ENCODE results near the gene FCGR3A.
"Not testable (repeated sequence)": the region's sequence is repeated elsewhere in the genome, so short reads cannot be mapped to it uniquely, and the experiment has no call there.

FCGR3A gene

DNA sequence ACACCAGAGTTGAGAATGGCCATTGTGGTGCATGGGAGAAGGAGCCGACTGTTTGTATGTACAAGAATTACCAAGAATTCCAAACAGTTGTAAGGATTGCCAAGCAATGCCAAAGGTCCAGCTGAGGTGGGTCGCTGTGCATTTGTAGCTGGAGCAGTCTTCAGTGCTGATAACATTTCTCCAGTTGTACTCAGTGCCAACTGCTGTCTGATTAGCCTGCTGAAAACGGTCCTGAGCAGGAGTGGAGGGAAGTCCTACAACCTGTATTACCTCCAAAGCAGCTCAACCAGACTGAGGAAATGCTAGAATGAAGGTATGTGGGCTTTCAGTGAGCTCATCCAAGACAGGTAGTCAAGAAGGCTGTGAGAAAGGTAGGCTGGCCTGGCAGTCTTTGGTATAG, 6.5 kb upstream of the FCGR3A start:
- DNase-seq = not testable (repeated sequence)

DNA sequence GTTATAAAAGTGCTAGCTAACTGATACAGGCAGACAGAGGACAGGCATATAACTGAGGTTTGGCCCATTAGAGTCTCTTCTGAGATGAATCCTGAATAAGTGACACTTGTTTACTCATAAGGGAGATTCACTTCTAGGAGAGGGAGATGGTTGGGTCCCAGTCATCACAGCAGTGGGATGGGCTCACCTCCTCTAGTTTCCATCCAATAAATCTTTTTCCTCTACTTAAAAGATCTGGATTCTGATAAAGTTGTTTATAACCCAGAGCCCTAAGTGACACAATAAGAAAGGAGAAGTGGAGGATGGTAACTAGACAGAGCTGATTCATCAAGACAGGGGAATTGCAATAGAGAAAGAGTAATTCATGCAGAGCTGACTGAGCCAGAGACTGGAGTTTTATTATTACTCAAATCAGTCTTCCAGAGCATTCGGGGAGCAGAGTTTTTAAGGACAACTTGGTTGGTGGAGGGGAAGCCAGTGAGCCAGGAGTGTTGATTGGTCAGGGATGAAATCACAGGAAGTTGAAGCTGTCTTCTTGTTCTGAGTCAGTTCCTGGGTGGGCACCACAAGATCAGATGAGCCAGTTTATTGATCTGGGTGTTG, 5.3 kb upstream of the FCGR3A start:
- DNase-seq = not testable (repeated sequence)

DNA sequence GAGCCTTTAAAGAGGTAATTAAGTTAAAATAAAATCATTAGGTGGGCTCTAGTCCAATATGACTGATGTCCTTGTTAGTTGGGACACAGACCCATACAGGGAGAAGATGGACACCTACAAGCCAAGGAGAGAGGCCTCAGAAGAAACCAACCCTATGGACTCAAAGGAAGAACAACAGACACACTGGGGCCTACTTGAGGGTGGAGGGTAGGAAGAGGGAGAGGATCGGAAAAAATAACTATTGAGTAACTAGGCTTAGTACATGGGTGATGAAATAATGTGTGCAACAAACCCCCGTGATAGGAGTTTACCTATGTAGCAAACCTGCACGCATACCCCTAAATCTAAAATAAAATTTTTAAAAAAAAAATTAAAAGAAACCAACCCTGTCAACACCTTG, 4.7 kb upstream of the FCGR3A start:
- DNase-seq = not testable (repeated sequence)

DNA sequence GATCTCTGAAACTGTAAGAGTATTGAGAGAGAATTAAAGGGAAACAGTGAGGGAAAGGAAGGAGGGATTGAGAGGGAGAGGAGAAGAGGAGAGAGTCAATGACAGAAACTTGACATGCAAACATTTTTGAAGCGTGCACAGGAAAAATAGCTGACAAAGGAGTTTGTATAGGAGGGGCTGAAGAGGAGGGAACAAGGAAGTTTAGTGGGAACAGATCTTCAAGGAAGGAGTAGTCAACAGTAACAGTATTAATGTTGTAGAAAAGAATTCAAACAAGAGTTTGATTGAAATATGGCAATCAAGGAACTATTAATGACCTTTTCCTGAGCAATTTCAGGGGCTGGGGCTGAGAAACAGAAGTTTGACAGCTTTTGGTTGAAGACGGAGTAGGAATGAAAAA, 4.0 kb upstream of the FCGR3A start:
- not testable (repeated sequence) for DNase-seq

DNA sequence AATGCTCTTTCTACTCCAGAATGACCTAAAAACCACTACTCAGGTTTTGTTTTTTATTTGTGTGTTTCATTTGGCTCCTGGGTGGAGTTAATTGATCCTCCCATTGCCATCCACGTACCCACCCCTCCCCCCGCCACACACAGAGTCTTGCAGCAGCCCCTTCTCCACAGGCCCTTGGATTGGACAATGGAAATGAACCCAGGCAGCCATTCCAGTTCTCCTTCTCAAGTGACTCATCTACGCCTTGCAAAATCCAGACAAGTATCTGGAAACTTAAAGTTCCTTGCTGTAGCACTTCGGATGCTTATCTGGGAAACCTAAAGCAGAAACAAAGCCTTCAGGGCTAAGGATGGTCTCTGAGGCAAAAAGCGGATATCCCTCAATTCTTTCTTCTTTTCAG, 1.3 kb upstream of the FCGR3A start:
- not testable (repeated sequence) for DNase-seq

DNA sequence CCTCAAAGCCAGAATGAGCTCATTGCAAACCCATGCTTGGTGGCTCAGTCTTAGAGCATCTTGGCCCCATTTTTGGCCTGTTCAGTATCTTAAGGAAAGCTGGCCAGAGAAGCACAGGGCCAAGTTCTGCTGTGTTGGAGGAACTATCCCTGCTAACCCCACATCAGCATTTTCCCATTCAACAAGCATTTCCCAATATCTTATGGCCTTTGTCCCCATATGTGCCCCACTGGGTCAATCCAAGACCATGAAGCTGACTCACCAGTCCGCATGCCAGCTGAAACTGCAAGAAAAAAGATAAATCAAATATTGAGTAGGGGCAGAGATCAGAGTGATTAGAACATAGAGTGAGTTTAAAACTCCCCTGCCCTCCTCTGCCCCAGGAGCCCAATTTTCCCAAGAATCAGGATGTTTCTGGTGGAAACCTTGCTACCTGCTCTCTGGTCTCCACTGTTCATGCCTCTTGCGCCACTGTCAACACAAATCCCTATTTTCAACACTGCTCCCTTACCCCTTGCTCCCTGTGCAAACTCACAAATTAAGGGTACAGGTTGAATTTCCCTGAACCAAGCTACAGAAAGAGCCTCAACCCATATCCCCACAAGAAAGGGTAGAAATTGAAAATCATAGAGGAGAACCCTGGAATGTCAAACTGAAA, 740 bp downstream of the FCGR3A start:
- DNase-seq = not testable (repeated sequence)

DNA sequence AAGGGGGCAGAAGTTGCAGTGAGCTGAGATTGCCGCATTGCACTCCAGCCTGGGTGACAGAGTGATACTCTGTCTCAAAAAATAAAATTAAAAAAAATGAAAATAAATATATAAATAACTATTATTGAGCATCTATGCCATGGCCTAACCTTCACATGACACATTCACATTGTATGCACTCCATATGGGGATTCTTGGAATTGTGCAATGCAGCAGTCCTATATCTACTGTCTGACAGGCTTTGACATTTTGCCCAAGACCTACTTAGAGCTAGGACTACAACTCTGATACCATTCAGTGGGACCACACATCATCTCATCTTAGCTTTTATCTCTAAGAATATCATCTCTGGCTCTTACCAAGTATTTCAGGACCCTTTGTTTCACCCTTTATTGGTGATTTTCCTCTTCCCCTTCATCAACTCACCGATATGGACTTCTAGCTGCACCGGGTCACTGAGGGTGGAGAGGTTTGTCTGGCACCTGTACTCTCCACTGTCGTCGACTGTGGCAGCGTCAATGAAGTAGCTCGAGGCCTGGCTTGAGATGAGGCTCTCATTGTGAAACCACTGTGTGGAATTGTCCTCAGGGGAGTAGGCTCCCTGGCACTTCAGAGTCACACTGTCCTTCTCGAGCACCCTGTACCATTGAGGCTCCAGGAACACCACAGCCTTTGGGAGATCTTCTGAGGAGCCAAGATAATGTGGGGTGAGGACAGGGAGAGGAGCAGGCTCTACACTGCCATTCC, 1.4 kb downstream of the FCGR3A start:
- not testable (repeated sequence) for DNase-seq

DNA sequence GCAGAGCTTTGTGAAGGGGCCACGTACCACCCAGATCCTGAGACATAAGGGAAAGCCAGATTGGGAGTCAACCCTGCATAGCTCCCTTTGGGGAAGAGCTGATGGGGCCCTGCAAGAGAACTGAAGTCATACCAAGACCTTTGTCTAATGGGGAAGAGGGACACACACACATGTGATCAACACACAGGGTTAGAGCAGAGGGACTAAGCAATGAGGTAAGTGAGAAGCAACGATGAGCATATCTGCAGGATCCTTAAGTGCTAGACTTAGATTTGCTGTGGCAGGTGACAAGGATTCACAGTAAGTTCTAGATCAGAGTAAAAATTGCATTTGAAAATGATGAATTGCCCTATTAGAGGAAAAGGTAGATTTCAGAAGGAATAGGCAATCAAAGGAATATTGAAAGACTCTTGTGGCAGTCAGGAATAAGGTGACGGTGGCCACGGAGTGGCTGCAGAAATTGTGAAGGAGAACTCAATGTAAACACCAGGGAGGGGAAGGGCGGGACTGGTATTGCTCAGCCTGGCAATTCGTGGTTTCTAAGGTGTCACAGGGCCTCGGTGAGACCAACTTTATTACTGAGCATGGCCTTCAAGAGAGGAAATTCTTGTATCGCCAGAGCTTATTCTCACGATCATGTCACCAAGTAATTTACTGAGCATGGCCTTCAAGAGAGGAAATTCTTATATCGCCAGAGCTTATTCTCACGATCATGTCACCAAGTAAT, 4.5 kb downstream of the FCGR3A start:
- DNase-seq = not testable (repeated sequence)

DNA sequence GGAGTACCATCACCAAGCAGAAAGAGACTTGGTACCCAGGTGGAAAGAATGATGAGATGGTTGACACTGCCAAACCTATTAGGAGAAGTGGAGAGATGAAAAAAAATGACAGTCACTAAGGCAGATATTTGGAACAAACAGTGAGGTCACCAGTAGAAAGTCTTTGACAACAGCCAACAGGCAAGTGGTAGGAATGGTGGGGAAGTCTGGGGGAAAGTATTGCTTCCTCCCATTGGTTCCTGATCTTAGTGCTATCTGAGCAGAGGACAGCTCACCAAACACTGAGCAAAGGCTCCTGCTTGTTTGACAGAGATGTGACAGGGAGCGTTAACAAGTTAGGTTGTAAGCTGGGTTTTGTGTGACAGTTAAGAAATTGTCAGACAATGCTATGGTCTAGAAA, 6.5 kb downstream of the FCGR3A start:
- DNase-seq = not testable (repeated sequence)

DNA sequence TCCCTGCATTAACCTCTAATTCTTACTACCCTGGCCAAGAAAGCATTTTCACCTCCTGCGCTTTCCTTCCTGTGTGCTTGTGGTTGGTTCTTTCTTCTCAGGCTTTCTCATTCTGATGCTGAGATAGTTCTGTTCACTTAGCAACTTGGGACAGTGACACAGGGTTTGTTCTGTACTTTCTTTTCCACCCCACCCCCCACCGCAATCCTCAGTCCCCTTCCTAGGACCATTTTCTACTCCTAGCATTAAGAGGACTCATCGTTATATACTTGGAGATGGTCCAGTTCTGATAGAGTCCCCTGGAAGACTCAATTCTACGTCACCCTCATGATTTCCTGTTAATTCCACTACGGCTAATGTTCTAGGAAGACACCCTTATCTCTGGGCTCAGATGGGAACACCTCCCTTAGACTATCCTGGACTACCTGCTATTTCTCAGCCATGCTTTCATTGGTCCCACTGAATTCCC, 7.5 kb downstream of the FCGR3A start:
- not testable (repeated sequence) for DNase-seq

DNA sequence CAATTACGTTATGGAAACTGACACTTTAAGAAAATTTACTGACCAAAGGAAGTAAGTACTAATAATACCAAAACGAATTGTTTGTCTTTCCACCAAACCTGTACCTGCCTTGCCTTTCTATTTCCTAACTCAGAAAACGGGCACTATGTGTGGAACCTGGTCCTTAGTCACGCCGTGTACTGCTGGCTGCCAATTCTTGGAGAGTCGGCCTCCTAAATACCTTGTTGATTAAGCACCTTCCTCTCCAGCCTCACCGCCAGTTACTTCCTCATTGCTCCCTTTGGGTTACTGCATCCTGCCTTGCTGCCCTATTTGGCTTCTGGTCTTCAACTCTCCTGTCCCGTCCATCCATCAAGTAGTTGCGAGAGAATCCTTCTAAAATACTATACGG, 9.1 kb downstream of the FCGR3A start:
- DNase-seq = peak in 1 of 2 experiments; percentile 34

DNA sequence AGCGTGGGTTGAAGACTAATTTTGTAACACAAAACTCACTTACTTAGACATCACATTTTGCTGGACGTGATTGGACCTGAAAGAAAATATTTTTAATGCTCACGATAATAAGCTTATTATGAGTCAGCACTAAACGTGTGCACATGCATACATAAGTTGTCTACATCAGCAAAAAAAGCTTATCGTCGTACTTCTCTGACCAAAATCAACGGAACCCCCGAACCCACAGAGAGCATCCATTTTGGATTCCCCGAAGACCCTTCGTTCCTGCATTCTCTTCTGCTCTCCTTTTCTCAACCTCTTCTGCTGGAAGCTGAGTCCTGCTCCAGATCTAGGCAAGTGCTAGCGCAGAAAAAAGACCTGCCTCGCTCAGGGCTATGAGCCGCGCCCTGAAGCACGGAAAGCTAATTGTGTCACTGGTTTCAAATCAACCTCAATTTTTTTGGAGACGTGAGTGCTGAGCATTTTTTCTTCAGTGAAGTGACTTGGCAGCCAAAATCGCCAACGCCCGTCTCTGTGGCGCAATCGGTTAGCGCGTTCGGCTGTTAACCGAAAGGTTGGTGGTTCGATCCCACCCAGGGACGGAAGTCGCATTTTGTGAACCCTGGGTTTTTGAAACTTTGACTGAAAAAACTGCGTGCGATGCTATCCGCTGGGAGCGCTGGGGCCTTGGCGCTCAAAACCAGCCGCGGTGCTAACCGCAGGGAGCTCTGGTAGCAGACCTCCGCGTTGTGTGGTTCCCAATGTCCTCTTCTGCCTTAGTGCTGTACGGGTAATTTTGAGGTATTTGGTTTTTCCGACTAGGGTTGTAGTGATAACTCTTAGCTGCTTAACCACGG, 9.7 kb downstream of the FCGR3A start:
- DNase-seq = peak; percentile 80 to 94

DNA sequence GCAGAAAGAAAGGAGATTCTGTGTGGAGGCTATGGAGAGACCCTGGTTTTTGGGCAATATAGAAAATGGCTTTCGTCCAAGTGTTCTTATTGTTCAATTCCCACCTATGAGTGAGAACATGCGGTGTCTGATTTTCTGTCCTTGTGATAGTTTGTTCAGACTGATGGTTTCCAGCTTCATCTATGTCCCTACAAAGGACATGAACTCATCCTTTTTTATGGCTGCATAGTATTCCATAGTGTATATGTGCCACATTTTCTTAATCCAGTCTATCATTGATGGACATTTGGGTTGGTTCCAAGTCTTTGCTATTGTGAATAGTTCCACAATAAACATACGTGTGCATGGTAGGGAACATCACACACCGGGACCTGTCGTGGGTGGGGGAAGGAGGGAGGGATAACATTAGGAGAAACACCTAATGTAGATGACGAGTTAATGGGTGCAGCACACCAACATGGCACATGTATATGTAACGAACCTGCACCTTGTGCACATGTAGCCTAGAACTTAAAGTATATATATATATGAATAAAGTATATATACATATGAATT, 10.6 kb downstream of the FCGR3A start:
- DNase-seq = not testable (repeated sequence)

DNA sequence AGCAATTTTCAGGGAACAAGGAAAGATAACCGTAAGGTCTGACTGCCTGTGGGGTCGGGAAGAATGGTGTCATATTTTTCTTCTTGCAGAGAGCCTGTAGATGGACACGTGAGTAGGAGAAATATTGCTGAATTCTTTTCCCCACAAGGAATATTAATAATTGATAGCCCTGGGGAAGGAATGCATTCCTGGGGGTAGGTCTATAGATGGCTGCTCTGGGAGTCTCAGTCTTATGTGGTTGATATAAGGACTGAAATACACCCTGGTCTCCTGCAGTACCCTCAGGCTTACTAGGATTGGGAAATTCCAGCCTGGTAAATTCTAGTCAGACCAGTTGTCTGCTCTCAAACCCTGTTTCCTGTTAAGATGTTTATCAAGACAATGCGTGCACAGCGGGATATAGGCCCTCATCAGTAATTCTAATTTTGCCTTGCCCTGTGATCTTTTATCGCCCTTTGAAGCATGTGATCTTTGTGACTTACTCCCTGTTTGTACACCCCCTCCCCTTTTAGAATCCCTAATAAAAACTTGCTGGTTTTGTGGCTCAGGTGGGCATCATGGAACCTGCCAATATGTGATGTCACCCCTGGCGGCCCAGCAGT, 12.4 kb downstream of the FCGR3A start:
- not testable (repeated sequence) for DNase-seq

DNA sequence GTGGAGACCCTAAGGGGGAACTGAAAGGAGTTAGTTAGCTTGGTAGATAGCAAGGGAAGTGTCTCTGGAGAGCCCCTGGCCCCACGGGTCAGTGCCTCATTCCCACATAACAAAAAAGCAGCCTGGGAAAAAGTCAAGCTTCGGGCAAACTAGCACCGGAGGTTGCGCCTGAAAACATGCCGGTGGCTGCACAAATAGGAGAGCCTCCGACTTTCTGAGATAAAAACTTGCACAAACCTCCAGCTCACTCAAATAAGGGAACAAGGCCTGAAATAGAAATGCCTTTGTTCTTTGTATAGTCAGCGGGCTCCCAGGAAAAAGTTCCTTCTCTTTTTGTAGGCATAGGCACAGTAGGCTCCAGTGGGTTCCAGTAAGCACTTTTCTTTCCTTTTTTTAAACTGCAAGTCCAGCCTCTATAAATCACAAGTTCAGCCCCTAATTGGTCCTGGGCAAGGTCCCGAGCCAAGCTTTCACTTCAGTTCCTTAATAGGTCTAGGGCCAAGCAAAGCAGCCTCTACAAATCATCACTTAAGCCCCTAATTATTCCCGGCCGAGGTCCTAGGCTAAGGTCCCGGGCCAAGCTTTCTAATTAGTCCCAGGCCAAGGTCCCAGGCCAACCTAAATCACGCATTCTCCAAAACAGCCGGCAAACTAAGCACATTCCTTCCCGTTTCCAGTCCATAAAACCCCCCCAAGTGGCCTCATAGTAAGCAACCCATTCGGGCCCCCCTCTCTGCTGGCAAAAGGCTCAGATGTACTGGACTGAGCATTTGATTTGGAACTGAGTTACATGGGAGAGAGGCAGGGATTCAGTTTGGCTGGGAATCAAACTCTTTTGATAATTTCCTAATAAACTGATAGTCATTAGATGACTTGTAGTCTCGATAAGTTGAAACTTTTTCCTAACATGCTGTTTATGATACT, 16.7 kb downstream of the FCGR3A start:
- DNase-seq = not testable (repeated sequence)

DNA sequence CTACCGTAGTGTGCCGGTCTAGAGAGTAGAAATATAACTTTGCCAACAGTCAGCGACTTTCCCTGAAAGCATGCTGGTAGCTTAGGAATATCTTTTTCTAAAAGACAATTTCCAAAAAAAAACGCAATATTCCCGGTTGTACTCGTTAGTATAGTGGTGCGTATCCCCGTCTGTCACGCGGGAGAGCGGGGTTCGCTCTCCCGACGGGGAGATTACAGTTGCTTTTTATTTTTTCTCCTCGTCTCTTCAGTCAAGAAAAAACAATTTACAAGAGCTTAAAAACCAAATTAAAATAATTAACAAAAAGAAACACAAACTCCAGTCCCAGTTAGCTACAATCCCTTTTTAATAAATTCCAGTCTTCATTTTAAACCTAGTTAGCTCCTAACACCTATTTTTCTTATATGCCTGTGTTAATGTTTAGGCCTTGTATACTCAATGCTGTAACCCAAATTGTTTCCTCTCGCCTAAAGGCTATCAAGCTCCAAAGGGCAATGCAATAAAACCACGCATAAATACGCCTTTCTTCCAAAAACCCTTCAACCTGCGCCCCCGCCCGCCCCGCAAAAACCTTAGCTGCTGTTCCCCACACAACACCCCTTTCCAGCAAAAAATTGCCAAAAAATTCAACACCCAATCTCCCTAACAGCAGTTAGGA, 17.5 kb downstream of the FCGR3A start:
- no peak for DNase-seq

DNA sequence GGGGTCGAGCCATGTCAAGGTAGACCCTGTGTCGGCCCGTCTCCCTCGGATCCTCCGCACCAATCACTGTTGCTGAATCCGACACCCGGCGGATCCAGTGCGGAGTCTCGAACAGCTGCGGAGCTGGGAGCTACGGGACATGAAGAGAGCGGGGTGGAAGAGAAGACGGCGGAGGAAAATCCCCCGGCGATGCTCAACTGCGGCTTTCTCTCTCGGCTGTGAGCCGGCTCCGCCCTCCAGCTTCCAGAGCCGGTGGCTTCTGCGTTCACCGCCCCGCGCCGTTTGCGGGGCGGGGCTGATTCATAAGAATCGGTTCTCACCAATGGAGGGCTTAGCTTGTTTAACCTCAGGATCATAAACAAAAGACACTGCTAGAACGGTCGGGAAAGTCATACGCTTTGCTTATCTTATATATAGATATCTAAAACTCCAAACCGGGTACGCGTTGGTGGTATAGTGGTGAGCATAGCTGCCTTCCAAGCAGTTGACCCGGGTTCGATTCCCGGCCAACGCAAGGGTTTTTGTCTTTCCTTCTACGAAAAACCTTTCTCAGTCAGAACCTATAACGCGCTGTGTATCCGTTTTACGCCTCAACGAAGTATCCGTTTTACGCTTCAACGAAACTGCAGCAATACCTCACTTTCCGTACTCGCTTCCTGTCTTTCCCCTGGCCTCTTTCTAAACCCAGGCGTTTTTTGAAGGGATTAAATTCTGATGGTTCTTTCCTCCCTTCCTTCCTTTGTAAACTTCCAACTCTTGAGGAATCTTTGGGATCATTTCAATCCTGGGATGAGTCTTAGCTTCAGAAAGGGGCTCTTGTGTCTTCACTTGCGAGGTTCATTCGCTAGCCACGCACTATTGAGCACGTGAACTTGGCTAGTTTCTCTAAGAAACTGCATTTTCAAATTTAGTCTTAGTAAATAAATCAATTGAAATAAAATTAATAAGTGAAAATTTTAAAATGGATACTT, 18.7 kb downstream of the FCGR3A start:
- peak; percentile 96 to 98 for DNase-seq

DNA sequence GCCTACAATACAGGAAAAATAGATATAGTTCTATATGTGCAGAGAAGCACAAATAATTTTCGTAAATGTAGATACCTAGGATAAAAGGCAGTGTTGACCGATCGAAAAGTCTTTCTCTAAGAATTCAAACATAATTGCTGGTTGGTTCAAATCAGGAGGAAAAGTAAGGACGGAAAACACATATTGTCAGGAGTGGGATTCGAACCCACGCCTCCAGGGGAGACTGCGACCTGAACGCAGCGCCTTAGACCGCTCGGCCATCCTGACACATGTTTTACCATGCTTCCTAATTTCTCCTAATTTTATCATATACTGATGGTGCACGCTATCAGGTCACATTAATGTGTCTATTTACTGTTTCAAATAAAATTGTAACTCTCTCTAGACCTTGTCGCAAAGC, 19.5 kb downstream of the FCGR3A start:
- peak; percentile 63 to 80 for DNase-seq
